Upper lobe of left lung (tissue), 6 donors: ENCODE results near the gene CHRND. TPM values are rescaled to one million over a fixed set of nuclear protein-coding genes. Genes with fewer than 3 reads are reported as not detected.

Experiments used
- ATAC-seq, 2 donors: fragments of 200-7000 bp; cut with Tn5 transposase; one replicate each; pipeline ENCODE4 v1.9.1; 2022; ENCODE audit warnings: mild to moderate bottlenecking in 2 of 2, moderate library complexity in 2 of 2; ENCODE audit not compliant: low FRiP score in 2 of 2
- DNase-seq, 2 donors: peaks; one replicate each; pipeline ENCODE4 v3.0.0-alpha.2; 2019 to 2020
- H3K27ac ChIP-seq, 4 donors: fragments of 200-600 bp; sonication (generic); one replicate each; pipeline ENCODE4 v1.5.1; 2016 to 2019
- H3K27me3 ChIP-seq, 4 donors: fragments of 200-600 bp; sonication (generic); one replicate each; pipeline ENCODE4 v1.5.1; 2017 to 2019
- H3K36me3 ChIP-seq, 4 donors: fragments of 200-600 bp; sonication (generic); one replicate each; pipeline ENCODE4 v1.5.1; 2016 to 2019
- H3K4me1 ChIP-seq, 4 donors: fragments of 200-600 bp; sonication (generic); one replicate each; pipeline ENCODE4 v1.5.1; 2018 to 2019
- H3K4me3 ChIP-seq, 4 donors: fragments of 200-600 bp; sonication (generic); one replicate each; pipeline ENCODE4 v1.5.1; 2017 to 2019; ENCODE audit warnings: mild to moderate bottlenecking in 2 of 4, moderate library complexity in 1 of 4
- H3K9me3 ChIP-seq, 4 donors: fragments of 200-600 bp; sonication (generic); one replicate each; pipeline ENCODE4 v1.5.1; 2018 to 2019
- CTCF ChIP-seq, 6 experiments: fragments of 450-650 bp in 4 of 6; fragments of 200-600 bp in 2 of 6; sonication (generic) in 2 of 6; IDR thresholded peaks; one replicate each; pipeline ENCODE4 v1.5.1; 2016 to 2019; ENCODE audit warnings: antibody characterized with exemption in 6 of 6
- EP300 ChIP-seq, 4 donors: sonication (generic); formaldehyde crosslinking; IDR thresholded peaks; one replicate each; pipeline ENCODE4 v1.5.1; 2017; ENCODE audit warnings: antibody characterized with exemption in 4 of 4, control low read depth in 2 of 4
- POLR2A ChIP-seq, 4 donors: fragments of 450-650 bp; IDR thresholded peaks; one replicate each; pipeline ENCODE4 v1.5.1; 2016 to 2017; ENCODE audit warnings: antibody characterized with exemption in 4 of 4, mild to moderate bottlenecking in 2 of 4
- POLR2AphosphoS5 ChIP-seq, 2 donors: sonication (generic); formaldehyde crosslinking; IDR thresholded peaks; one replicate each; pipeline ENCODE4 v1.5.1; 2017; ENCODE audit warnings: antibody characterized with exemption in 2 of 2
- whole genome bisulfite sequencing, 2 donors: methylation state at CpG; one replicate each; pipeline ENCODE4 v1.1.5; 2017 to 2018; 5-methylcytosine and 5-hydroxymethylcytosine counted together
- total RNA-seq, 6 donors: library from RNA; depleted of rRNA in 4 of 6; stranded (reverse); fragments of >200 nt in 4 of 6; gene quantifications; one replicate each; pipeline versions ENCODE4 v1.1.0 to v1.2.1, GENCODE V29; 2016 to 2021
- donor health status: DM: no; HTN: no; CAD: no; lungs with moderate emphysema.
- donor health status: DM: no; HTN: yes; CAD: no; lungs with severe emphysema.

CHRND gene
- total RNA-seq, 6 donors from 2014 or later = not detected

DNA sequence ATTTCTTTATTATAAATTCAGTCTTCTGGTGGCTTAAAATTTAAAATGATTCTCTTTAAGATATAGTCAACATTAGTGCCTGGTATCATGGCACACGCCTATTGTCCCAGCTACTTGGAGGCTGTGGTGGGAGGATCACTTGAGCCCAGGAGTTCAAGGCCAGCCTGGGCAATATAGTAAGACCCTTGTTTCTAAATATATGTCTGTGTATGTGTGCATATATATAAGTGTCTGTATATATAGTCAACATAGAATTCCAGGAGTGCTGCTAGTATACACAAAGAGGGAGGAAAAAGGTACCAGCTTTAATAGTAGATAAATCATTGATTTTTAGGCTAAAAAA, 49.4 kb downstream of the CHRND start:
- no peak for TF ChIP-seq CTCF (IDR thresholded peaks at IDR 0.05)
- H3K36me3 ChIP-seq = peaks cover 5 to 69% (median 29%) of the 10 kb centered on the region in 4 donors

DNA sequence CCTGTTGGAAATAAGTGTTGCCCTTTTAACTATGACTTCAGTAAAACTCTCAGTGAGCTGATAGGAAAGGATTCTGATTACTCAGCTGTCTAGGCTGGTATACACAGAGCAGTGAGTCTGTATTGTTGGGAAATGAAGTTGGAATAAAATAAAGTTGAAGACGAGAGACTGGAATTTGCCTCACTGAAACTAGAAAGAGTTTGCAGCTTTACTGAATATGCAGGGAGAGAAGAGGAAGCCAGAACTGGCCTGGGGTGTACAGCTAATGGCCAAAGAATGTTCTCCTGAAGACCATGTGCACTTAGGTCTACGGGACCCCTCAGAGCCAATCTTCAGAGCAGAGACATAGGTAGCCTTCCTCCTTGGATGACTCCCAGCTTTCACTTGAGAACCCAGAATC, 51.0 kb downstream of the CHRND start:
- Histone ChIP-seq H3K36me3 (peaks cover 5 to 71% (median 29%) of the 10 kb centered on the region in 4 donors), H3K27me3 (no peaks in the 10 kb centered on the region), H3K27ac (no peak overlapping the region), H3K4me3 (no peak overlapping the region), H3K4me1 (peaks cover 0 to 6% (median 0%) of the 10 kb centered on the region in 4 donors), H3K9me3 (no peaks in the 10 kb centered on the region)
- TF ChIP-seq EP300 (IDR thresholded peaks at IDR 0.05) = no peak
- TF ChIP-seq CTCF (IDR thresholded peaks at IDR 0.05) = no peak
- TF ChIP-seq POLR2A (IDR thresholded peaks at IDR 0.05) = no peak
- no peak for TF ChIP-seq POLR2AphosphoS5 (IDR thresholded peaks at IDR 0.05)
- WGBS, 2 donors = 89 to 96% methylated on average over 1 to 2 of the region's 2 CpGs
- ATAC-seq (no peak), DNase-seq (no peak)

More for the DNA sequence above, 49.4 kb downstream of the CHRND start:
- Histone ChIP-seq H3K4me3 (no peak overlapping the region), H3K4me1 (peaks cover 0 to 6% (median 0%) of the 10 kb centered on the region in 4 donors), H3K27ac (no peak overlapping the region), H3K27me3 (no peaks in the 10 kb centered on the region), H3K9me3 (no peaks in the 10 kb centered on the region)
- DNase-seq = no peak
- WGBS, 2 donors = 95 to 100% methylated on average over 1 of the region's 1 CpG
- no peak for ATAC-seq

DNA sequence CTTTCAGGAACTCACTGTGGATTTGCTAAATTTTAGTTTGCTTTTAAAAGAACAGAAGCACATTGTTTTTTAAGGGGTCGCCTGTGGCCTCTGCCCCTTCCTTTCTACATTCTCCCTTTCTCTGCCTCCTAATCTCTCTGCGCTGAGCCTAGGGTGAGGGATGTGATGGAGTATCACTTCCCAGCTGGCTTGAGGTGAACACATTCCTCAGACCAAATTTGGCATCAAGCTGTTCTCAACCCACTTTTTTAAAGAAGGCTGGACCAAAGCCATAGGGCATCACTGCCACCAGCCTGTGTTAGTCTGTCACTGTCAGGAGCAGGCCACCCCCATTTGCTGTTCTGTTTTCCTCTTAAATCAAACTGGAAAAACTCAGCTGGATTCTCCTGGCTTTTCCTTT, 51.9 kb downstream of the CHRND start:
- Histone ChIP-seq H3K9me3 (no peaks in the 10 kb centered on the region), H3K4me1 (peaks cover 0 to 6% (median 0%) of the 10 kb centered on the region in 4 donors), H3K4me3 (no peak overlapping the region), H3K36me3 (peaks cover 5 to 65% (median 29%) of the 10 kb centered on the region in 4 donors), H3K27me3 (no peaks in the 10 kb centered on the region), H3K27ac (no peak overlapping the region)
- 96% methylated on average over 2 of the region's 2 CpGs for WGBS, 2 donors
- no peak for DNase-seq
- no peak for ATAC-seq
- no peak for TF ChIP-seq POLR2A (IDR thresholded peaks at IDR 0.05)
- no peak for TF ChIP-seq EP300 (IDR thresholded peaks at IDR 0.05)

- peaks cover 0 to 2% (median 0%) of the 10 kb centered on the region in 4 donors for H3K4me1 ChIP-seq
- no peak overlapping the region for H3K27ac ChIP-seq
- DNase-seq (no peak), ATAC-seq (no peak)
- H3K4me3 ChIP-seq = no peak overlapping the region
- H3K27me3 ChIP-seq = no peaks in the 10 kb centered on the region
- WGBS, 2 donors = 95% methylated on average over 2 of the region's 2 CpGs
- peaks cover 5 to 65% (median 26%) of the 10 kb centered on the region in 4 donors for H3K36me3 ChIP-seq
- no peaks in the 10 kb centered on the region for H3K9me3 ChIP-seq
- no peak for TF ChIP-seq POLR2AphosphoS5 (IDR thresholded peaks at IDR 0.05)
- TF ChIP-seq POLR2A (IDR thresholded peaks at IDR 0.05) = no peak
Measured at GRCh38 chr2:232578626-232579025, 52.7 kb downstream of the CHRND start.

- ATAC-seq (no peak), DNase-seq (no peak)
- TF ChIP-seq POLR2AphosphoS5 (IDR thresholded peaks at IDR 0.05) (no peak), POLR2A (IDR thresholded peaks at IDR 0.05) (no peak), EP300 (IDR thresholded peaks at IDR 0.05) (no peak), CTCF (IDR thresholded peaks at IDR 0.05) (no peak)
- H3K4me3 ChIP-seq = no peak overlapping the region
- H3K4me1 ChIP-seq = no peaks in the 10 kb centered on the region
- WGBS, 2 donors = 62 to 75% methylated on average over 6 of the region's 6 CpGs
- H3K36me3 ChIP-seq = peaks cover 5 to 47% (median 17%) of the 10 kb centered on the region in 4 donors
- no peaks in the 10 kb centered on the region for H3K9me3 ChIP-seq
- H3K27ac ChIP-seq = no peak overlapping the region
- no peaks in the 10 kb centered on the region for H3K27me3 ChIP-seq
Measured at GRCh38 chr2:232580648-232580981, 54.7 kb downstream of the CHRND start.

- Histone ChIP-seq H3K4me3 (no peak overlapping the region), H3K27me3 (no peaks in the 10 kb centered on the region), H3K4me1 (no peaks in the 10 kb centered on the region), H3K9me3 (no peaks in the 10 kb centered on the region), H3K36me3 (peaks cover under 1 to 41% (median 17%) of the 10 kb centered on the region in 4 donors), H3K27ac (no peak overlapping the region)
- no peak for TF ChIP-seq EP300 (IDR thresholded peaks at IDR 0.05)
- no peak for TF ChIP-seq POLR2AphosphoS5 (IDR thresholded peaks at IDR 0.05)
- TF ChIP-seq CTCF (IDR thresholded peaks at IDR 0.05) = no peak
- no peak for TF ChIP-seq POLR2A (IDR thresholded peaks at IDR 0.05)
- DNase-seq (no peak), ATAC-seq (no peak)
Measured at GRCh38 chr2:232581725-232582124, 55.8 kb downstream of the CHRND start.
